Keratinocyte (primary cell): ENCODE measurements around the gene CRB2. TPM values are rescaled to one million over a fixed set of nuclear protein-coding genes. Genes with fewer than 3 reads are reported as not detected.

ENCODE experiments used
- DNase-seq: peaks from one replicate; pipeline ENCODE4 v3.0.0-alpha.2; 2011; ENCODE audit warnings: low read depth, missing footprints, low spot score
- FAIRE-seq: peaks from 2 replicates; lab custom pipeline; 2011; peaks lifted over from hg19 to GRCh38; lab: Jason Lieb, UNC
- H2AFZ ChIP-seq: 2 replicates; pipeline ENCODE4 v1.6.0; 2012; ENCODE audit warnings: low read length, control low read depth, inconsistent platforms; ENCODE audit not compliant: control insufficient read depth
- H3K27ac ChIP-seq: 2 replicates; pipeline ENCODE4 v1.5.1; 2011; ENCODE audit warnings: low read length; ENCODE audit not compliant: control insufficient read depth, insufficient read depth
- H3K27me3 ChIP-seq: 3 replicates; pipeline ENCODE4 v1.6.0; 2011; ENCODE audit warnings: low read length; ENCODE audit not compliant: control insufficient read depth, insufficient read depth; ENCODE audit errors: extremely low read depth
- H3K36me3 ChIP-seq, 2 experiments: 2 replicates in 1 of 2; 3 replicates in 1 of 2; pipeline ENCODE4 v1.5.1; 2011; ENCODE audit warnings: low read length in 2 of 2, mild to moderate bottlenecking in 1 of 2; ENCODE audit not compliant: control insufficient read depth in 2 of 2, insufficient read depth in 2 of 2; ENCODE audit errors: extremely low read depth in 1 of 2
- H3K4me1 ChIP-seq: 3 replicates; pipeline ENCODE4 v1.5.1; 2011; ENCODE audit warnings: low read length; ENCODE audit not compliant: control insufficient read depth, insufficient read depth; ENCODE audit errors: extremely low read depth
- H3K4me2 ChIP-seq: 3 replicates; pipeline ENCODE4 v1.6.0; 2011; ENCODE audit warnings: low read depth, low read length; ENCODE audit not compliant: control insufficient read depth, insufficient read depth; ENCODE audit errors: extremely low read depth
- H3K4me3 ChIP-seq, 3 experiments: fragments of 200-600 bp in 1 of 3; sonication (generic) in 1 of 3; 2 replicates in 2 of 3; 3 replicates in 1 of 3; pipeline ENCODE4 v1.5.1; 2011 to 2016; ENCODE audit warnings: low read length in 3 of 3, mild to moderate bottlenecking in 3 of 3, control low read depth in 2 of 3, inconsistent platforms in 1 of 3, low read depth in 1 of 3, mixed read lengths in 1 of 3, mixed run types in 1 of 3, moderate library complexity in 1 of 3; ENCODE audit not compliant: control insufficient read depth in 2 of 3, insufficient read depth in 2 of 3; ENCODE audit errors: extremely low read depth in 1 of 3
- H3K79me2 ChIP-seq: 2 replicates; pipeline ENCODE4 v1.6.0; 2012; ENCODE audit warnings: low read length; ENCODE audit not compliant: control insufficient read depth, insufficient read depth
- H3K9ac ChIP-seq: 3 replicates; pipeline ENCODE4 v1.6.0; 2011; ENCODE audit warnings: low read length; ENCODE audit not compliant: control insufficient read depth, insufficient read depth; ENCODE audit errors: extremely low read depth
- H3K9me1 ChIP-seq: 3 replicates; pipeline ENCODE4 v1.6.0; 2011; ENCODE audit warnings: low read length; ENCODE audit not compliant: control insufficient read depth, insufficient read depth; ENCODE audit errors: extremely low read depth
- H3K9me3 ChIP-seq: 2 replicates; pipeline ENCODE4 v1.5.1; 2012; ENCODE audit warnings: low read depth, low read length; ENCODE audit not compliant: control insufficient read depth
- H4K20me1 ChIP-seq: 3 replicates; pipeline ENCODE4 v1.6.0; 2011; ENCODE audit warnings: low read length; ENCODE audit not compliant: control insufficient read depth, insufficient read depth; ENCODE audit errors: extremely low read depth
- EZH2 ChIP-seq: IDR thresholded peaks from one replicate; pipeline ENCODE4 v1.6.1; 2012; ENCODE audit warnings: inconsistent platforms, mild to moderate bottlenecking, low read length, moderate library complexity
- dilution Hi-C: fragments of 300-500 bp; cut with MboI; formaldehyde crosslinking; loops from one replicate; pipeline ENCODE4 v1.7.0; 2020; ENCODE audit warnings: low sequenced_read_pairs; ENCODE audit not compliant: extremely low pct_ligation_motif_present
- polyA plus RNA-seq, 5 experiments: library from polyadenylated mRNA; depleted of rRNA in 3 of 5; stranded (reverse) in 3 of 5; stranded (forward) in 1 of 5; unstranded in 1 of 5; fragments of >200 nt; gene quantifications; 1 replicate in 1 of 5; 2 replicates in 3 of 5; 3 replicates in 1 of 5; pipeline versions ENCODE4 v1.2.1 to v1.2.3, GENCODE V29; 2011 to 2012; ENCODE audit warnings: missing spikeins in 2 of 5, low read depth in 1 of 5, low replicate concordance in 1 of 5
- TF ChIP-seq, protein P1 (sequence below), 3 experiments: IDR thresholded peaks in 1 of 3; conservative IDR thresholded peaks in 1 of 3; optimal IDR thresholded peaks in 1 of 3; 2 replicates in 2 of 3; 3 replicates in 1 of 3; pipeline versions ENCODE3 to v1.5.1; 2011; ENCODE audit warnings: low read length in 3 of 3, mild to moderate bottlenecking in 3 of 3, moderate library complexity in 2 of 3, control low read depth in 1 of 3, inconsistent platforms in 1 of 3; ENCODE audit not compliant: insufficient read depth in 2 of 3; ENCODE audit errors: extremely low read depth in 1 of 3

CRB2 gene
- polyA plus RNA-seq, 1 donor (not counting 4 experiments of a cell fraction or from before 2014, with no cell fraction given): not detected

DNA sequence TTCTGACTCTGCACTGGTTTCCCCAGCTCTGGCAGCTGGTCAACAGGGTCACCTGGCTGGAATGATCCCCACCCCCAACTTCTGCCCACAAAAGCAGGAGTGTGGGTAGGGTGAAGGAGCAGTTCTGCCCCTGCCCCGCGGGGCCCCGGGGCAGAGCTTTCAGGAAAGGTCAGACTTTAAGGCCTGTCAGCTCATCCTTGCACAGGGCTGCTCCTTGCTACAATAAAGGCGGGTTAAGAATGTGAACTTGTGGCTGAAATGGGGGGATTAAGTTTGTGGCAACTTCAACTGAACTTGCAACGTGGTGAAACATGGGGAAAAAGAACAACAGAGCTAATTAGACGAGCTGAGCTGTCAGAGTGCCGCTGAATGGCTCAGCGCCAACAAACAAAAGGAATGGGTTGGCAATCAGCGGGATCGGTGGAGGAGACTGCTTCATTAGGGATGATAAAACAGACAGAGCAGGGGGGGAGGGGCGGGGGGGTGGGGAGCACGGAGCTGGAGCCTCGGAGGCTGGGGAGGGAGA is 50.8 kb downstream of the CRB2 start:
- FAIRE-seq: no peak
- dilution Hi-C loops: no loop called here
- H3K27ac ChIP-seq: no peak overlapping the region
- H3K4me2 ChIP-seq: no peak overlapping the region
- no peak for TF ChIP-seq EZH2
- TF ChIP-seq, protein P1, sequence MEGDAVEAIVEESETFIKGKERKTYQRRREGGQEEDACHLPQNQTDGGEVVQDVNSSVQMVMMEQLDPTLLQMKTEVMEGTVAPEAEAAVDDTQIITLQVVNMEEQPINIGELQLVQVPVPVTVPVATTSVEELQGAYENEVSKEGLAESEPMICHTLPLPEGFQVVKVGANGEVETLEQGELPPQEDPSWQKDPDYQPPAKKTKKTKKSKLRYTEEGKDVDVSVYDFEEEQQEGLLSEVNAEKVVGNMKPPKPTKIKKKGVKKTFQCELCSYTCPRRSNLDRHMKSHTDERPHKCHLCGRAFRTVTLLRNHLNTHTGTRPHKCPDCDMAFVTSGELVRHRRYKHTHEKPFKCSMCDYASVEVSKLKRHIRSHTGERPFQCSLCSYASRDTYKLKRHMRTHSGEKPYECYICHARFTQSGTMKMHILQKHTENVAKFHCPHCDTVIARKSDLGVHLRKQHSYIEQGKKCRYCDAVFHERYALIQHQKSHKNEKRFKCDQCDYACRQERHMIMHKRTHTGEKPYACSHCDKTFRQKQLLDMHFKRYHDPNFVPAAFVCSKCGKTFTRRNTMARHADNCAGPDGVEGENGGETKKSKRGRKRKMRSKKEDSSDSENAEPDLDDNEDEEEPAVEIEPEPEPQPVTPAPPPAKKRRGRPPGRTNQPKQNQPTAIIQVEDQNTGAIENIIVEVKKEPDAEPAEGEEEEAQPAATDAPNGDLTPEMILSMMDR (optimal IDR thresholded peaks at IDR 0.05 in 1 of 3, IDR thresholded peaks at IDR 0.05 in 1 of 3, conservative IDR thresholded peaks at IDR 0.05 in 1 of 3; ENCODE audit: extremely low read depth in 1 of 3, insufficient read depth in 2 of 3, low read length in 3 of 3): no peak
- H3K36me3 ChIP-seq: no peaks in the 10 kb centered on the region
- no peak overlapping the region for H3K4me3 ChIP-seq
- H3K9me1 ChIP-seq: no peaks in the 10 kb centered on the region
- H3K9me3 ChIP-seq: no peaks in the 10 kb centered on the region
- no peaks in the 10 kb centered on the region for H4K20me1 ChIP-seq
- no peak overlapping the region for H2AFZ ChIP-seq
- H3K4me1 ChIP-seq: peaks cover 5% of the 10 kb centered on the region
- H3K27me3 ChIP-seq: no peaks in the 10 kb centered on the region
- no peak overlapping the region for H3K9ac ChIP-seq
- no peaks in the 10 kb centered on the region for H3K79me2 ChIP-seq
- DNase-seq: no peak

- Histone ChIP-seq H4K20me1 (no peaks in the 10 kb centered on the region), H3K4me3 (no peak overlapping the region), H3K9me3 (no peaks in the 10 kb centered on the region), H2AFZ (no peak overlapping the region), H3K27ac (no peak overlapping the region), H3K9me1 (no peaks in the 10 kb centered on the region), H3K27me3 (no peaks in the 10 kb centered on the region), H3K4me2 (no peak overlapping the region), H3K4me1 (peaks cover 5% of the 10 kb centered on the region), H3K9ac (no peak overlapping the region), H3K36me3 (no peaks in the 10 kb centered on the region), H3K79me2 (no peaks in the 10 kb centered on the region)
- FAIRE-seq: no peak
- dilution Hi-C loops: no loop called here
- no peak for TF ChIP-seq EZH2
- TF ChIP-seq, protein P1 (optimal IDR thresholded peaks at IDR 0.05 in 1 of 3, IDR thresholded peaks at IDR 0.05 in 1 of 3, conservative IDR thresholded peaks at IDR 0.05 in 1 of 3; ENCODE audit: extremely low read depth in 1 of 3, insufficient read depth in 2 of 3, low read length in 3 of 3): no peak
- DNase-seq: no peak
Observed at GRCh38 chr9:123407217-123407851, 51.3 kb downstream of the CRB2 start.
